NCI-H2081 (cell line): ENCODE measurements around the gene FRAS1.
"Not testable (repeated sequence)": the region's sequence is repeated elsewhere in the genome, so short reads cannot be mapped to it uniquely, and the experiment has no call there.

Source experiments
- DNase-seq, 2 experiments: peaks; one replicate each; lab custom pipeline; 2025; lab: John Stamatoyannopoulos, UW

The FRAS1 gene

GRCh38 chr4:78057600-78058550 is 752 bp downstream of the FRAS1 start:
- DNase-seq: peak; percentile 25 to 41

GRCh38 chr4:78058591-78059523 is 1.7 kb downstream of the FRAS1 start:
- peak; percentile 23 to 32 for DNase-seq

GRCh38 chr4:78059524-78059889 is 2.4 kb downstream of the FRAS1 start:
- peak; percentile 71 to 79 for DNase-seq

- DNase-seq: no peak
These were observed 2.8 kb downstream of the FRAS1 start for GRCh38 chr4:78059938-78060337.

- no peak for DNase-seq
These were observed 4.9 kb downstream of the FRAS1 start for GRCh38 chr4:78061939-78062570.

GRCh38 chr4:78065508-78066192 is 8.5 kb downstream of the FRAS1 start:
- no peak for DNase-seq

- DNase-seq: no peak
These were observed 11.4 kb downstream of the FRAS1 start for GRCh38 chr4:78068481-78068880.

GRCh38 chr4:78069319-78069718 is 12.2 kb downstream of the FRAS1 start:
- no peak for DNase-seq

- no peak for DNase-seq
These were observed 12.7 kb downstream of the FRAS1 start for GRCh38 chr4:78069859-78070258.

GRCh38 chr4:78070731-78071282 is 13.7 kb downstream of the FRAS1 start:
- DNase-seq: no peak

- no peak for DNase-seq
These were observed 17.6 kb downstream of the FRAS1 start for GRCh38 chr4:78074759-78075158.

- no peak for DNase-seq
These were observed 18.9 kb downstream of the FRAS1 start for GRCh38 chr4:78075986-78076385.

- no peak for DNase-seq
These were observed 21.0 kb downstream of the FRAS1 start for GRCh38 chr4:78078101-78078500.

- peak in 1 of 2 experiments; percentile 14 for DNase-seq
These were observed 22.8 kb downstream of the FRAS1 start for GRCh38 chr4:78079726-78080430.

GRCh38 chr4:78081541-78081940 is 24.4 kb downstream of the FRAS1 start:
- DNase-seq: no peak

GRCh38 chr4:78083035-78083434 is 25.9 kb downstream of the FRAS1 start:
- DNase-seq: no peak

GRCh38 chr4:78091534-78091933 is 34.4 kb downstream of the FRAS1 start:
- no peak for DNase-seq

- DNase-seq: not testable (repeated sequence)
These were observed 35.2 kb downstream of the FRAS1 start for GRCh38 chr4:78092350-78092749.

GRCh38 chr4:78092850-78093249 is 35.7 kb downstream of the FRAS1 start:
- no peak for DNase-seq

- no peak for DNase-seq
These were observed 38.0 kb downstream of the FRAS1 start for GRCh38 chr4:78095081-78095480.

GRCh38 chr4:78099058-78099457 is 41.9 kb downstream of the FRAS1 start:
- no peak for DNase-seq
